Gastroesophageal sphincter (tissue), 4 donors: Measurements from ENCODE around the gene ZNF821. TPM values are rescaled to one million over a fixed set of nuclear protein-coding genes. Genes with fewer than 3 reads are reported as not detected.
"Not testable (repeated sequence)": the region's sequence is repeated elsewhere in the genome, so short reads cannot be mapped to it uniquely, and the experiment has no call there.

Source experiments
- ATAC-seq: fragments of 150-250 bp; one replicate; pipeline ENCODE4 v1.9.1; 2016; ENCODE audit warnings: mild to moderate bottlenecking, moderate library complexity
- H3K27ac ChIP-seq, 4 donors: fragments of 200-600 bp; sonication (generic) in 3 of 4; 1 replicate in 3 of 4; 2 replicates in 1 of 4; pipeline ENCODE4 v1.5.1; 2016 to 2019
- H3K27me3 ChIP-seq: fragments of 200-600 bp; sonication (generic); one replicate; pipeline ENCODE4 v1.5.1; 2019
- H3K36me3 ChIP-seq, 2 donors: fragments of 200-600 bp; sonication (generic); one replicate each; pipeline ENCODE4 v1.5.1; 2019; ENCODE audit warnings: control low read depth in 1 of 2
- H3K4me1 ChIP-seq, 3 donors: fragments of 200-600 bp; sonication (generic); 1 replicate in 2 of 3; 2 replicates in 1 of 3; pipeline ENCODE4 v1.5.1; 2016 to 2019; ENCODE audit warnings: control low read depth in 2 of 3
- H3K4me3 ChIP-seq, 2 donors: fragments of 200-600 bp; sonication (generic); one replicate each; pipeline ENCODE4 v1.5.1; 2019; ENCODE audit warnings: mild to moderate bottlenecking in 1 of 2, moderate library complexity in 1 of 2
- H3K9me3 ChIP-seq, 3 donors: fragments of 200-600 bp; sonication (generic); one replicate each; pipeline ENCODE4 v1.5.1; 2017 to 2019; ENCODE audit warnings: control low read depth in 2 of 3
- CTCF ChIP-seq, 4 experiments: fragments of 200-600 bp in 2 of 4; fragments of 450-650 bp in 2 of 4; sonication (generic) in 1 of 4; IDR thresholded peaks; one replicate each; pipeline ENCODE4 v1.5.1; 2017 to 2019; ENCODE audit warnings: antibody characterized with exemption in 4 of 4, mild to moderate bottlenecking in 2 of 4, moderate library complexity in 2 of 4
- EP300 ChIP-seq: sonication (generic); formaldehyde crosslinking; IDR thresholded peaks from one replicate; pipeline ENCODE4 v1.6.1; 2017; ENCODE audit warnings: antibody characterized with exemption, mild to moderate bottlenecking
- POLR2A ChIP-seq, 2 donors: fragments of 450-650 bp; IDR thresholded peaks; one replicate each; pipeline ENCODE4 v1.6.1; 2017; ENCODE audit warnings: antibody characterized with exemption in 2 of 2, mild to moderate bottlenecking in 2 of 2, moderate library complexity in 1 of 2
- POLR2AphosphoS5 ChIP-seq: sonication (generic); formaldehyde crosslinking; IDR thresholded peaks from one replicate; pipeline ENCODE4 v1.6.1; 2017; ENCODE audit warnings: antibody characterized with exemption
- WGBS, 2 donors: methylation state at CpG; one replicate each; pipeline ENCODE4 v1.1.5; 2018; ENCODE audit warnings: low coverage in 1 of 2; 5-methylcytosine and 5-hydroxymethylcytosine counted together
- total RNA-seq, 4 donors: library from RNA; depleted of rRNA; stranded (reverse); fragments of >200 nt; gene quantifications; one replicate each; pipeline ENCODE4 v1.1.0, GENCODE V29; 2016

ZNF821 gene
- total RNA-seq, 4 donors from 2014 or later: 2.8 to 10.0 (median 7.3) TPM

DNA sequence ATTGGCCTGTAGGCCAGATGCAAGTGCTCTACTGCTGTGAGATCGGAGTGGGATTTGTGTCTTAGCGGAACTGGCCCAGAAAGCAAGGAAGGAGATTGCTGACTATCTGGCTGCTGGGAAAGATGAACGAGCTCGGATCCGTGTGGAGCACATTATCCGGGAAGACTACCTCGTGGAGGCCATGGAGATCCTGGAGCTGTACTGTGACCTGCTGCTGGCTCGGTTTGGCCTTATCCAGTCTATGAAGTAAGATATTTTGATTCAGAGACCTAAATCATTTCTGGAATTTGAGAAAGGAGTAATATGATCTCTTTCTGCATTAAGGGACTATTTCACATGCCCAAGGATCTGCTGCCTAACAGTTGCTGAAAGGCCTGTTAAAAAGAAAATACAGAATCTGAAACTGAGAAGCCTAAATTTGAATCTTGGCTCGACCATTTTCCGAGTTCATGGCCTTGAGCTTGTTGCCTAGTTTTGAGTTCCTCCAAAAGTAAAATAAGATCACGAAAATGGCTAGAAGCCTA is 32.5 kb upstream of the ZNF821 start:
- Histone ChIP-seq H3K27me3 (no peaks in the 10 kb centered on the region), H3K4me3 (no peak overlapping the region), H3K4me1 (peaks cover 0 to 68% (median 12%) of the 10 kb centered on the region in 3 donors), H3K9me3 (no peaks in the 10 kb centered on the region), H3K27ac (no peak overlapping the region), H3K36me3 (peaks cover 3 to 55% of the 10 kb centered on the region in 2 donors)
- 65 to 90% methylated on average over 8 to 10 of the region's 11 CpGs for WGBS, 2 donors
- no peak for ATAC-seq
- TF ChIP-seq POLR2AphosphoS5 (no peak), CTCF (IDR thresholded peaks at IDR 0.05) (no peak), POLR2A (IDR thresholded peaks at IDR 0.05) (no peak), EP300 (no peak)

DNA sequence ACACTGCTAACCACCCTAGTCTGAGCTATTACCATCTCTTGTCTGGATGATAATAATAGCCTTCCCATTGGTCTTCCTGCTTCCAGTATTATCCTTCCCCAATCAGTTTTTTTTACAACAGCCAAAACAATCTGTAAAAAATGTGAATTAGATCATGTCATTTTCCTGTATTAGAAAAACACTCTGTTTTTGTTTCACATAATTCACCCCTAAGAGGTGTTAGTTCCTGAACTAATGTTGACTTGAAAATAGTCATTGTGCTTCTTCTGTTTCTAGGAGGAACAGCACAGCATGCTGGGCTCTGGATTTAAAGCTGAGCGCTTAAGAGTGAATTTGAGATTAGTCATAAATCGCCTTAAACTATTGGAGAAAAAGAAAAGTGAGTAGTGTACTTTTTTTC is 31.4 kb upstream of the ZNF821 start:
- WGBS, 2 donors: 96 to 100% methylated on average over 2 of the region's 2 CpGs
- H3K27ac ChIP-seq: no peak overlapping the region

GRCh38 chr16:71914802-71915201 is 30.8 kb upstream of the ZNF821 start:
- Histone ChIP-seq H3K9me3 (no peaks in the 10 kb centered on the region), H3K4me1 (peaks cover 0 to 84% (median 12%) of the 10 kb centered on the region in 3 donors), H3K27ac (no peak overlapping the region), H3K27me3 (no peaks in the 10 kb centered on the region), H3K36me3 (peaks cover 0 to 38% of the 10 kb centered on the region in 2 donors), H3K4me3 (no peak overlapping the region)
- ATAC-seq: no peak
- TF ChIP-seq EP300 (no peak), POLR2A (IDR thresholded peaks at IDR 0.05) (no peak), POLR2AphosphoS5 (no peak), CTCF (IDR thresholded peaks at IDR 0.05) (no peak)
- 44 to 52% methylated on average over 2 of the region's 2 CpGs for WGBS, 2 donors

More for the DNA sequence above, 31.4 kb upstream of the ZNF821 start:
- Histone ChIP-seq H3K36me3 (peaks cover 0 to 44% of the 10 kb centered on the region in 2 donors), H3K27me3 (no peaks in the 10 kb centered on the region), H3K4me3 (no peak overlapping the region), H3K4me1 (peaks cover 0 to 79% (median 12%) of the 10 kb centered on the region in 3 donors), H3K9me3 (no peaks in the 10 kb centered on the region)
- no peak for TF ChIP-seq POLR2AphosphoS5
- no peak for TF ChIP-seq CTCF (IDR thresholded peaks at IDR 0.05)
- no peak for TF ChIP-seq POLR2A (IDR thresholded peaks at IDR 0.05)
- ATAC-seq: no peak

DNA sequence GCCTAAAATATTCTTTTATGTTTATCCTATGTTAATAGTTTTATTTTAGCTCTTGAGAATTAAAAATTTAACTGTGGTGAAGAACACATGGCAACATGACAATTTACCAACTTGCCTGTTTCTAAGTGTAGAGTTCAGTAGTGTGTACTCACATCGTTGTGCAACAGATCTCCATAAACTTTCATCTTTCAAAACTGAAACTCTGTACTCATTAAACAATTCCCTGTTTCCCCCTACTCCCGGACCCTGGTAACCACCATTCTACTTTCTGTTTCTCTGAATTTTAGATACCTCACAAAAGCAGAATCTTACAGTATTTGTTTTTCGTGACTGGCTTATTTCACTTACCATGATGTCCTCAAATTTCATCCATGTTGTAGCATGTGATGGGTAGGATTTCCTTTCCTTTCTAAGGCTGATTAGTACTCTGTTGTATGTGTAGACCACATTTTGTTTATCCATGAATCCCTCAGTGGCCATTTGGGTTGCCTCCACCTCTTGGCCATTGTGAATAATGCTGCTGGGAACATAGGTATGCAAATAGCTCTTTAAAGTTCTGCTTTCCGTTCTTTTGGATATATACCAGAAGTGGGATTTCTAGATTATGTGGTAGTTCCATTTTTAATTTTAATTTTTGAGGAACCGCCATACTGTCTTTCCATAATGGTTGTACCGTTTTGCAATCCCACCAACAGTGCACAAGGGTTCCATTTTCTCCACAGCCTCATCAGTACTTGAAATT is 28.7 kb upstream of the ZNF821 start:
- H3K27ac ChIP-seq: no peak overlapping the region
- TF ChIP-seq EP300: no peak
- TF ChIP-seq POLR2A (IDR thresholded peaks at IDR 0.05): no peak
- no peak for TF ChIP-seq POLR2AphosphoS5
- TF ChIP-seq CTCF (IDR thresholded peaks at IDR 0.05): no peak
- H3K27me3 ChIP-seq: no peaks in the 10 kb centered on the region
- 85 to 88% methylated on average over 6 of the region's 6 CpGs for WGBS, 2 donors
- H3K36me3 ChIP-seq: peaks cover 0 to 19% of the 10 kb centered on the region in 2 donors
- no peak for ATAC-seq
- no peaks in the 10 kb centered on the region for H3K9me3 ChIP-seq
- H3K4me1 ChIP-seq: peaks cover 0 to 86% (median 9%) of the 10 kb centered on the region in 3 donors
- H3K4me3 ChIP-seq: no peak overlapping the region

DNA sequence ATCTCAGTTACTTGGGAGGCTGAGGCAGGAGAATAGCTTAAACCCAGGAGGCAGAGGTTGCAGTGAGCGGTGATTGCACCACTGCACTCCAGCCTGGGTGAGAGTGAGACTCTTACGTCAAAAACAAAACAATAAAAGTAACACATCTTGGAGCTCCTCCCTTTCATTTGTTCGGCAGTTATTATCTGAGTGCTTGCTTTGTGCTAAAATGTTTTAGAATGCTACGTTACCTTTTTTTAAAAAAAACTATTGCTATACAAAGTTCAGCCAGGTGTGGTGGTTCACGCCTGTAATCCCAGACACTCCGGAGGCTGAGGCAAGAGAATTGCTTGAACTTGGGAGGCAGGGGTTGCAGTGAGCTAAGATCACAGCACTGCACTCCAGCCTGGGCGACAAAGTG is 27.1 kb upstream of the ZNF821 start:
- no peak for TF ChIP-seq POLR2A (IDR thresholded peaks at IDR 0.05)
- TF ChIP-seq EP300: no peak
- TF ChIP-seq POLR2AphosphoS5: no peak
- no peak for TF ChIP-seq CTCF (IDR thresholded peaks at IDR 0.05)
- no peaks in the 10 kb centered on the region for H3K9me3 ChIP-seq
- H3K4me1 ChIP-seq: peaks cover 0 to 78% (median 9%) of the 10 kb centered on the region in 3 donors
- H3K36me3 ChIP-seq: peaks cover 0 to 5% of the 10 kb centered on the region in 2 donors
- no peaks in the 10 kb centered on the region for H3K27me3 ChIP-seq
- H3K27ac ChIP-seq: no peak overlapping the region
- no peak overlapping the region for H3K4me3 ChIP-seq
- 76 to 77% methylated on average over 7 of the region's 7 CpGs for WGBS, 2 donors
- no peak for ATAC-seq

DNA sequence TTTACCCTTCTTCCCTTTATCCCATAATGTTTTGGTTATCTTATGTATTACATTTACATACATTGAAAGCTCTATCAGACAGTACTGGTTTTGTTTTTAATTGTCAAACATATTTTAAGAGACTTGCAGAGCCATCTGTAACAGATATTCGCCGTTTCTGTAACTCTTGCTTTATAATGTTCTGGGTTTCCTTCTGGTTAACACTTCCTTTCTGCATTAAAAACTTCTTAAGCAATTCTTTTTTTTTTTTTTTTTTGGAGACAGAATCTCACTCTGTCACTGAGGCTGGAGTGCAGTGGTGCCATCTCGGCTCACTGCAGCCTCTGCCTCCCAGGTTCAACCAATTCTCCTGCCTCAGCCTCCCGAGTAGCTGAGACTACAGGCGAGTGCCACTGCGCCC is 21.8 kb upstream of the ZNF821 start:
- not testable (repeated sequence) for ATAC-seq, H3K36me3 ChIP-seq, H3K27ac ChIP-seq, H3K4me3 ChIP-seq, H3K9me3 ChIP-seq, H3K27me3 ChIP-seq
- WGBS, 2 donors: 71 to 82% methylated on average over 3 of the region's 6 CpGs
- H3K4me1 ChIP-seq: peaks cover 0 to 75% (median 5%) of the 10 kb centered on the region in 3 donors
